ENCODE results near the gene IL36RN. TPM values are rescaled to one million over a fixed set of nuclear protein-coding genes. Genes with fewer than 3 reads are reported as not detected.

Gene IL36RN
- total and polyA plus RNA-seq, 12 donors = not detected

- no peak for ATAC-seq
- no peak for TF ChIP-seq CTCF (IDR thresholded peaks at IDR 0.05)
- 75 to 89% methylated on average over 4 of the region's 4 CpGs for WGBS, 2 donors
- no peaks in the 10 kb centered on the region for H3K9me3 ChIP-seq
- no peak for DNase-seq
- H3K4me1 ChIP-seq = peaks cover 0 to 9% (median 0%) of the 10 kb centered on the region in 9 donors
- intact Hi-C loops (cut with DNase I) = no loop called here
- peaks cover 0 to 17% (median 0%) of the 10 kb centered on the region in 7 donors for H3K27me3 ChIP-seq
- H3K4me3 ChIP-seq = no peak overlapping the region
- no peaks in the 10 kb centered on the region for H3K36me3 ChIP-seq
- no peak overlapping the region for H3K27ac ChIP-seq
Observed at GRCh38 chr2:113079131-113079530, 20.1 kb downstream of the IL36RN start.

GRCh38 chr2:113080134-113080533 is 21.1 kb downstream of the IL36RN start:
- 36 to 41% methylated on average over 9 of the region's 9 CpGs for WGBS, 2 donors
- DNase-seq (no peak), ATAC-seq (no peak)
- Histone ChIP-seq H3K4me1 (peaks cover 0 to 9% (median 0%) of the 10 kb centered on the region in 9 donors), H3K36me3 (no peaks in the 10 kb centered on the region), H3K27ac (no peak overlapping the region), H3K27me3 (peaks cover 0 to 17% (median 0%) of the 10 kb centered on the region in 7 donors), H3K4me3 (no peak overlapping the region), H3K9me3 (no peaks in the 10 kb centered on the region)
- TF ChIP-seq CTCF (IDR thresholded peaks at IDR 0.05) = peak in 7 of 9 donors; percentile 47 to 76 (median 49)
- intact Hi-C loops (cut with DNase I) = loop anchor here in 3 of 10 donors (5.0 to 10.0 kb wide), 2 partner anchors 105 to 117 kb away; no protein-coding TSS in a partner anchor

GRCh38 chr2:113081488-113082210 is 22.7 kb downstream of the IL36RN start:
- H3K9me3 ChIP-seq = no peaks in the 10 kb centered on the region
- H3K4me3 ChIP-seq = no peak overlapping the region
- no peak overlapping the region for H3K27ac ChIP-seq
- peaks cover 0 to 17% (median 0%) of the 10 kb centered on the region in 7 donors for H3K27me3 ChIP-seq
- no peak for TF ChIP-seq CTCF (IDR thresholded peaks at IDR 0.05)
- no peak for DNase-seq
- ATAC-seq = no peak
- intact Hi-C loops (cut with DNase I) = loop anchor here in 4 of 10 donors (1.0 to 10.0 kb wide), 3 partner anchors 103 to 118 kb away; no protein-coding TSS in a partner anchor
- H3K36me3 ChIP-seq = no peaks in the 10 kb centered on the region
- peaks cover 0 to 9% (median 0%) of the 10 kb centered on the region in 9 donors for H3K4me1 ChIP-seq
- 74 to 79% methylated on average over 2 of the region's 2 CpGs for WGBS, 2 donors

- ATAC-seq (peak in 1 of 8 donors; percentile 16), DNase-seq (no peak)
- peak overlapping the region in 1 of 10 donors; percentile 38 for H3K27ac ChIP-seq
- peaks cover 0 to 4% (median 0%) of the 10 kb centered on the region in 9 donors for H3K4me1 ChIP-seq
- no peak for TF ChIP-seq CTCF (IDR thresholded peaks at IDR 0.05)
- no peak overlapping the region for H3K4me3 ChIP-seq
- peaks cover 0 to 5% (median 0%) of the 10 kb centered on the region in 11 donors for H3K9me3 ChIP-seq
- peaks cover 0 to 17% (median 0%) of the 10 kb centered on the region in 7 donors for H3K27me3 ChIP-seq
- intact Hi-C loops (cut with DNase I) = loop anchor here in 3 of 10 donors (5.0 to 10.0 kb wide), 2 partner anchors 102 to 114 kb away; no protein-coding TSS in a partner anchor
- 74 to 76% methylated on average over 8 of the region's 8 CpGs for WGBS, 2 donors
- no peaks in the 10 kb centered on the region for H3K36me3 ChIP-seq
Observed at GRCh38 chr2:113083296-113083695, 24.3 kb downstream of the IL36RN start.
